Measurements from ENCODE around the gene FANCI. TPM values are rescaled to one million over a fixed set of nuclear protein-coding genes. Genes with fewer than 3 reads are reported as not detected.

FANCI gene
- total RNA-seq, 1 donor from 2014 or later = 4.1 TPM

DNA sequence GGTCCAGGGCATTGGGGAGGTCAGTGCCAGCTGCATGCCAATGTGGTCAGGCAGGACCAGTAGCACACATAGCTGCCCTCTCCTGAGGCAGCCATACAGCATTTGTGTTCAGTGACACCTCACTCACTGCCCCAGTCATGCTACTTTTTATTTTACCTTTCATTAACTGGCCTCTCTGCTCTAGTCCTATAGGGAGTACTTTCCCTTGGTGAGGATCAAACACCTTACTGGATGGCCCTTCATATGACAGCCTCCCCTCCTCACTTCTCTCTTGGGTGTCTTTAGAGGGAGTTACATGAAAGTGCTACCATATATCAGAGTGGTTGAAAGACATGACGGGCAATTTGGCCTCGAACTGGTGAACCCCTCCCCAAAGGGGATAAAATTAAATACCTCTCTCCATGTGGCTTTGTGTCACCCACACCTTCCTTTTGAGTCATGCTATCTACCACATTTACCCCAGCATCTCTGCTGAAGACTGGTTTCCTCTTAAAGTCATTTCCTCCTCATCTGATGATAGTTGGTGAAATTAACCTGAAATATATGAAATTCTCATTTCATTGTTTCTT is 40.0 kb upstream of the FANCI start:
- H3K36me3 ChIP-seq = peaks cover 19% of the 10 kb centered on the region
- no peaks in the 10 kb centered on the region for H3K27me3 ChIP-seq
- intact Hi-C loops (cut with DNase I) = no loop called here
- no peaks in the 10 kb centered on the region for H3K9me3 ChIP-seq
- DNase-seq = no peak
- H3K4me3 ChIP-seq = no peak overlapping the region
- no peak for ATAC-seq
- TF ChIP-seq, protein P1, sequence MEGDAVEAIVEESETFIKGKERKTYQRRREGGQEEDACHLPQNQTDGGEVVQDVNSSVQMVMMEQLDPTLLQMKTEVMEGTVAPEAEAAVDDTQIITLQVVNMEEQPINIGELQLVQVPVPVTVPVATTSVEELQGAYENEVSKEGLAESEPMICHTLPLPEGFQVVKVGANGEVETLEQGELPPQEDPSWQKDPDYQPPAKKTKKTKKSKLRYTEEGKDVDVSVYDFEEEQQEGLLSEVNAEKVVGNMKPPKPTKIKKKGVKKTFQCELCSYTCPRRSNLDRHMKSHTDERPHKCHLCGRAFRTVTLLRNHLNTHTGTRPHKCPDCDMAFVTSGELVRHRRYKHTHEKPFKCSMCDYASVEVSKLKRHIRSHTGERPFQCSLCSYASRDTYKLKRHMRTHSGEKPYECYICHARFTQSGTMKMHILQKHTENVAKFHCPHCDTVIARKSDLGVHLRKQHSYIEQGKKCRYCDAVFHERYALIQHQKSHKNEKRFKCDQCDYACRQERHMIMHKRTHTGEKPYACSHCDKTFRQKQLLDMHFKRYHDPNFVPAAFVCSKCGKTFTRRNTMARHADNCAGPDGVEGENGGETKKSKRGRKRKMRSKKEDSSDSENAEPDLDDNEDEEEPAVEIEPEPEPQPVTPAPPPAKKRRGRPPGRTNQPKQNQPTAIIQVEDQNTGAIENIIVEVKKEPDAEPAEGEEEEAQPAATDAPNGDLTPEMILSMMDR (IDR thresholded peaks at IDR 0.05) = no peak
- no peak overlapping the region for H3K27ac ChIP-seq
- H3K4me1 ChIP-seq = no peaks in the 10 kb centered on the region

DNA sequence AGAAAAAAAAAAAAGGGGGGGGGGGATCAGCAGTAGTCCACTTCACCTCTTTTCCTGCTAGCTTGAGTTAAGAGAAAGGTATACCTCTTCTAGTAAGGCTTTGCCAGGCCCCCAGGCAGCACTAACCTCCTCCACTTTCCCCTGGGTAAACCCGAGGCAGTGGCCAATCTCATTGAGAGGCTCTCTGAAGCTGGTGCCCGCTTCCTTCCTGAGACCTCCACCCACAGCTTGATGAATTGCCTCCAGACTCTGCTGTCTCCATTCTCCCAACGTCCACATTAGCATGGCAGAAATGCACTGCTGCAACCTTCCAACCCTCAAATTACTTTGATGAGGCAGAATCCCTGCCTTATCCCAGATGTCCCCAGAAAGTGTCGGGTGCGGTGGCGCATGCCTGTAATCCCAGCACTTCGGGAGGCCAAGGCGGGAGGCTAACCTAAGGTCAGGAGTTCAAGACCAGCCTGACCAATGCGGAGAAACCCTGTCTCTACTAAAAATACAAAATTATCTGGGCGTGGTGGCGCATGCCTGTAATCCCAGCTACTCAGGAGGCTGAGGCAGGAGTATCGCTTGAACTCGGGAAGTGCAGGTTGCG is 37.7 kb upstream of the FANCI start:
- H3K36me3 ChIP-seq = no peaks in the 10 kb centered on the region
- no peaks in the 10 kb centered on the region for H3K4me1 ChIP-seq
- TF ChIP-seq, protein P1 (IDR thresholded peaks at IDR 0.05) = no peak
- H3K27ac ChIP-seq = no peak overlapping the region
- H3K27me3 ChIP-seq = no peaks in the 10 kb centered on the region
- H3K4me3 ChIP-seq = no peak overlapping the region
- DNase-seq (no peak), ATAC-seq (no peak)
- intact Hi-C loops (cut with DNase I) = no loop called here
- H3K9me3 ChIP-seq = no peaks in the 10 kb centered on the region

DNA sequence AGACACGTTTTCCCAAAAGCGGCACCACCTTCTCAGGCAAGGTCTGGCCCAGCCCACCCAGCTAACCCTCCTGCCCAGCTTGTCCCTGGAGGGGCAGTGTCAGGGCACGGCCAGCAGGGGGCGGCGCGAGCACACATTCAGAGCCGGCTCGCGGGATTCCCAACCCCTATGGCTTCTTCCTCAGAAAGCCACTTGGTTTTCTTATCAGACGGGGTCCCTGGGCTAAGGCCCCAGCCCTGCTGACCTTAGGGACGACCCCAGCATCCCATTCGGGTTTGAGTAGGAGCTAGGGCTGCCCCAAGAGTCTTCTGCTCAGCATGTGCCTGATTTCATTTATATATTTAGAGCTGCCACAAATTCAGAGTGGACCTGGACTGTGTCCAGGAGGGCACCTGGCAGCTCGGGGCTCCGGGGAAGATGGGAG is 36.9 kb upstream of the FANCI start:
- Histone ChIP-seq H3K27ac (no peak overlapping the region), H3K9me3 (no peaks in the 10 kb centered on the region), H3K4me3 (no peak overlapping the region), H3K36me3 (no peaks in the 10 kb centered on the region), H3K4me1 (no peaks in the 10 kb centered on the region), H3K27me3 (no peaks in the 10 kb centered on the region)
- intact Hi-C loops (cut with DNase I) = no loop called here
- ATAC-seq = peak; percentile 94
- TF ChIP-seq, protein P1 (IDR thresholded peaks at IDR 0.05) = peak; percentile 99
- DNase-seq = peak; percentile 86

DNA sequence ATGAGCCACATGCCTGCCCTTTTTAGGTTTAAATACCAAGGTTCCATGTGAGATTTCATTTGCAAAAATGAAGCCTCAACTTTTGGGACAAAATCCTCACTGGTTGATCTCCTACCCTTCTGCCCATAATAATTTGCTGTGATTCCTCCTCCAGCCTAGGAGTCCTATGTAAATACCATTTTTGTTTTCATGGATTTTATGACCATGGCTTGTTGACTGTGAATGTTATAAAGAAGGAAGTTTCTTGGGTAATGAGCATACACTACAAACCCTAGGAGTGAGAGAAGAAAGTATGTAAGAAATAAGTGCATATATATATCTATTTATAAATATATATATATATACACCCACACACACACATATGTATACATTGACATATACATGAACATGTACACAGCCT is 35.5 kb upstream of the FANCI start:
- Histone ChIP-seq H3K4me1 (no peaks in the 10 kb centered on the region), H3K4me3 (no peak overlapping the region), H3K27ac (no peak overlapping the region), H3K27me3 (no peaks in the 10 kb centered on the region), H3K9me3 (no peaks in the 10 kb centered on the region), H3K36me3 (no peaks in the 10 kb centered on the region)
- ATAC-seq (no peak), DNase-seq (no peak)
- TF ChIP-seq, protein P1 (IDR thresholded peaks at IDR 0.05) = no peak
- intact Hi-C loops (cut with DNase I) = no loop called here

DNA sequence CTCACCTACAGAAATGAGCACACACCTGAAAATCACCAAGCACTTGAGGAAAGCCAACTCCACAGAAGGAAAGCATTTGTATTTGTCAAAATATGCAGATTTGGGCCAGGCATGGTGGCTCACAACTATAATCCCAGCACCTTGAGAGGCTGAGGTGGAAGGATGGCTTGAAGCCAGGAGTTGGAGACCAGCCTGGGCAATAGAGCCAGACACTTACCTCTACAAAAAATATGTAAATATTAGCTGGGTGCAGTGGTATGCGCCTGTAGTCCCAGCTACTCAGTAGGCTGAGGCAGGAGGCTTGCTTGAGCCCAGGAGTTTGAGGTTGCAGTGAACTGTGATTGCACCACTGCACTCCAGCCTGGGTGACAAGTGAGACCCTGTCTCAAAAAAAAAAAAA is 34.7 kb upstream of the FANCI start:
- no peaks in the 10 kb centered on the region for H3K9me3 ChIP-seq
- H3K36me3 ChIP-seq = no peaks in the 10 kb centered on the region
- no peak overlapping the region for H3K4me3 ChIP-seq
- DNase-seq (no peak), ATAC-seq (peak; percentile 63)
- TF ChIP-seq, protein P1 (IDR thresholded peaks at IDR 0.05) = no peak
- no peaks in the 10 kb centered on the region for H3K27me3 ChIP-seq
- no peaks in the 10 kb centered on the region for H3K4me1 ChIP-seq
- H3K27ac ChIP-seq = no peak overlapping the region
- intact Hi-C loops (cut with DNase I) = no loop called here
